Measurements from ENCODE around the gene LIN7C. TPM values are rescaled to one million over a fixed set of nuclear protein-coding genes. Genes with fewer than 3 reads are reported as not detected.
A peak's percentile ranks its signal among the peaks of the same experiment; 100 is the strongest.

LIN7C gene
- total and polyA plus RNA-seq, 5 donors: 7.6 to 25.2 (median 18.9) TPM

GRCh38 chr11:27512238-27512637, 5.7 kb upstream of the LIN7C start:
- DNase-seq (no peak), ATAC-seq (peak; percentile 52 to 58)
- Histone ChIP-seq H3K4me3 (ENCODE audit: low read length) (no peak overlapping the region), H3K9me3 (ENCODE audit: control insufficient read depth, low read length) (no peaks in the 10 kb centered on the region), H3K4me1 (ENCODE audit: control insufficient read depth, insufficient read depth, low read length) (no peaks in the 10 kb centered on the region), H3K27me3 (ENCODE audit: control insufficient read depth, insufficient read depth) (no peaks in the 10 kb centered on the region), H3K27ac (ENCODE audit: low read length) (no peak overlapping the region)
- intact Hi-C loops (cut with DNase I): no loop called here
- 81% methylated on average over 3 of the region's 3 CpGs for WGBS

- intact Hi-C loops (cut with DNase I): no loop called here
These were observed 3.3 kb upstream of the LIN7C start for GRCh38 chr11:27509908-27510307.

GRCh38 chr11:27507557-27508322, 1.2 kb upstream of the LIN7C start:
- H3K4me1 ChIP-seq (ENCODE audit: control insufficient read depth, insufficient read depth, low read length): no peaks in the 10 kb centered on the region
- intact Hi-C loops (cut with DNase I): no loop called here
- 96% methylated on average over 4 of the region's 4 CpGs for WGBS

More at GRCh38 chr11:27509908-27510307, 3.3 kb upstream of the LIN7C start:
- Histone ChIP-seq H3K27ac (ENCODE audit: low read length) (no peak overlapping the region), H3K27me3 (ENCODE audit: control insufficient read depth, insufficient read depth) (no peaks in the 10 kb centered on the region), H3K4me1 (ENCODE audit: control insufficient read depth, insufficient read depth, low read length) (no peaks in the 10 kb centered on the region), H3K9me3 (ENCODE audit: control insufficient read depth, low read length) (no peaks in the 10 kb centered on the region), H3K4me3 (ENCODE audit: low read length) (no peak overlapping the region)
- ATAC-seq: no peak
- DNase-seq: no peak
- WGBS: 80% methylated on average over 4 of the region's 4 CpGs

GRCh38 chr11:27505781-27506180, 788 bp downstream of the LIN7C start:
- ATAC-seq: no peak
- Histone ChIP-seq H3K4me3 (ENCODE audit: low read length) (peak overlapping the region; percentile 76), H3K4me1 (ENCODE audit: control insufficient read depth, insufficient read depth, low read length) (no peaks in the 10 kb centered on the region), H3K27ac (ENCODE audit: low read length) (no peak overlapping the region), H3K27me3 (ENCODE audit: control insufficient read depth, insufficient read depth) (no peaks in the 10 kb centered on the region), H3K9me3 (ENCODE audit: control insufficient read depth, low read length) (no peaks in the 10 kb centered on the region)
- intact Hi-C loops (cut with DNase I): no loop called here
- 3% methylated on average over 5 of the region's 5 CpGs for WGBS
- DNase-seq: no peak

More at GRCh38 chr11:27507557-27508322, 1.2 kb upstream of the LIN7C start:
- Histone ChIP-seq H3K27ac (ENCODE audit: low read length) (no peak overlapping the region), H3K9me3 (ENCODE audit: control insufficient read depth, low read length) (no peaks in the 10 kb centered on the region), H3K4me3 (ENCODE audit: low read length) (peak overlapping the region; percentile 76), H3K27me3 (ENCODE audit: control insufficient read depth, insufficient read depth) (no peaks in the 10 kb centered on the region)
- DNase-seq (no peak), ATAC-seq (no peak)

- Histone ChIP-seq H3K4me1 (ENCODE audit: control insufficient read depth, insufficient read depth, low read length) (no peaks in the 10 kb centered on the region), H3K27me3 (ENCODE audit: control insufficient read depth, insufficient read depth) (no peaks in the 10 kb centered on the region), H3K27ac (ENCODE audit: low read length) (no peak overlapping the region), H3K9me3 (ENCODE audit: control insufficient read depth, low read length) (no peaks in the 10 kb centered on the region), H3K4me3 (ENCODE audit: low read length) (no peak overlapping the region)
- DNase-seq (no peak), ATAC-seq (no peak)
- WGBS: 68% methylated on average over 2 of the region's 2 CpGs
- intact Hi-C loops (cut with DNase I): no loop called here
These were observed 2.4 kb downstream of the LIN7C start for GRCh38 chr11:27504205-27504604.

DNA sequence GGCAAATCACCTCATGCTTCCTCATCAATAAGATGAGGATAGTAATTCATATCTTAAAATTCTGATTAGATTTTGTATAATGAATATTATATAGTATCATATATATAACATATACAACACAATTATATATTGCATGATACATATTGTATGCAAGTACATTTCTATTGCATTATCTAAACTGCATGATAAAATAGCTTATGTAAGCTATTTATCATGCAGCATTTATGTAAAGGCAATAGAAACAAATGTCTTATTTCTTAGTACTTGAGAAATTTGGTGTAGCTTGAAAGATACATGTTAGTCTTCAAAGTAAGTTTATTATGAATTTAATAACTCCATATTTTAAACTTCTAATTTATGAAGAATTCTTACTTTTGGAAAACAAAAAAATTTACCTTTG, 5.5 kb downstream of the LIN7C start:
- Histone ChIP-seq H3K27me3 (ENCODE audit: control insufficient read depth, insufficient read depth) (no peaks in the 10 kb centered on the region), H3K4me3 (ENCODE audit: low read length) (no peak overlapping the region), H3K9me3 (ENCODE audit: control insufficient read depth, low read length) (no peaks in the 10 kb centered on the region), H3K27ac (ENCODE audit: low read length) (no peak overlapping the region), H3K4me1 (ENCODE audit: control insufficient read depth, insufficient read depth, low read length) (no peaks in the 10 kb centered on the region)
- DNase-seq: no peak
- ATAC-seq: no peak
- intact Hi-C loops (cut with DNase I): no loop called here

- DNase-seq (no peak), ATAC-seq (no peak)
- no peaks in the 10 kb centered on the region for H3K4me1 ChIP-seq (ENCODE audit: control insufficient read depth, insufficient read depth, low read length)
- no peak overlapping the region for H3K27ac ChIP-seq (ENCODE audit: low read length)
- no peaks in the 10 kb centered on the region for H3K9me3 ChIP-seq (ENCODE audit: control insufficient read depth, low read length)
- no peaks in the 10 kb centered on the region for H3K27me3 ChIP-seq (ENCODE audit: control insufficient read depth, insufficient read depth)
- 80% methylated on average over 1 of the region's 1 CpG for whole genome bisulfite sequencing
- H3K4me3 ChIP-seq (ENCODE audit: low read length): no peak overlapping the region
- intact Hi-C loops (cut with DNase I): no loop called here
These were observed 8.7 kb downstream of the LIN7C start for GRCh38 chr11:27497911-27498310.

- intact Hi-C loops (cut with DNase I): no loop called here
- Histone ChIP-seq H3K4me1 (ENCODE audit: control insufficient read depth, insufficient read depth, low read length) (no peaks in the 10 kb centered on the region), H3K4me3 (ENCODE audit: low read length) (no peak overlapping the region), H3K27ac (ENCODE audit: low read length) (no peak overlapping the region), H3K27me3 (ENCODE audit: control insufficient read depth, insufficient read depth) (no peaks in the 10 kb centered on the region), H3K9me3 (ENCODE audit: control insufficient read depth, low read length) (no peaks in the 10 kb centered on the region)
- ATAC-seq (peak; percentile 42 to 67), DNase-seq (no peak)
These were observed 9.2 kb downstream of the LIN7C start for GRCh38 chr11:27497284-27497866.

DNA sequence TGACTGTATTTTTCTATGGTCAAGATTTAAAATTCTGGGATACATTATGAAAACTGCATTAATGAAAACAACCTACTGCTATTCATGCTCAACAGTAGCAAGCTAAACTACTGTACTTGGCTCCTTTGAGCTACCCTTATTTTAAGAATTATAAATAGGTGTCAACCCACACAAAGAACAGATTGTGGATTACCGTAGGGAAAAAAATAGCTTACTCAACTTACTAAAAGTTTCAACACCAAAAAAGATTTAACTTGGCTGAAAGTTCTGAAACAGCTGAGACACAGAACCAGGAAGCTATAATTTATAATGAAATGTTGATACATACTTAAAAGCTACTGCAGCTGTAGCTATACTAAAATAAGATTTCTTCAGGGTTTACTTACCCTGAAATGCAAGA, 10.1 kb downstream of the LIN7C start:
- H3K9me3 ChIP-seq (ENCODE audit: control insufficient read depth, low read length): no peaks in the 10 kb centered on the region
- no peak overlapping the region for H3K27ac ChIP-seq (ENCODE audit: low read length)
- DNase-seq: no peak
- 36% methylated on average over 1 of the region's 1 CpG for WGBS
- H3K27me3 ChIP-seq (ENCODE audit: control insufficient read depth, insufficient read depth): no peaks in the 10 kb centered on the region
- H3K4me3 ChIP-seq (ENCODE audit: low read length): no peak overlapping the region
- intact Hi-C loops (cut with DNase I): no loop called here
- H3K4me1 ChIP-seq (ENCODE audit: control insufficient read depth, insufficient read depth, low read length): no peaks in the 10 kb centered on the region
- ATAC-seq: peak in 1 of 2 donors; percentile 68

DNA sequence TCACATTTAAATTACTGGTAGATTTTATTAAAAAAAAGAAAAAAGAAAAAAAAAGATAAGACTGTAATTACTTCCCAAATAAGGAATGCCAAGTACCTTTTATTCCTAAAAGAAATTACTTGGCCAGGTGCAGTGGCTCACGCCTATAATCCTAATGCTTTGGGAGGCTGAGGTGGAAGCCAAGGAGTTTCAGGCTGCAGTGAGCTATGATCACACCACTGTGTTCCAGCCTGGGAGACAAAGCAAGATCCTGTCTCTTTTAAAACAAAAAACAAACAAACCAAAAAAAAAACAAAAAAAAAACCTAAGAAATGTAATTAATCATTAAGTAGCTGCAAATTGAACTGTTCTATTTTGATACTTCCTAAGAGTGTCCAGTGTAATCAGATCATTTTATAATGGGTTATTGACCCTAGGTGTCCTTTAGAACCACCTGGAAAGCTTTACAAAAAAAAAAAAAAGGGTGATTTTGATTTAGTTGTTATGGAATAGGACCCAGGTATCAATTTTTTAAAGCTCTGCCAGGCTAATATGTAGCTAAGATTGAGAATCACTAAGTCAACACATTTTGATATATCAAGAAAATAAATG, 10.8 kb downstream of the LIN7C start:
- H3K9me3 ChIP-seq (ENCODE audit: control insufficient read depth, low read length): no peaks in the 10 kb centered on the region
- no peak overlapping the region for H3K4me3 ChIP-seq (ENCODE audit: low read length)
- intact Hi-C loops (cut with DNase I): no loop called here
- ATAC-seq (no peak), DNase-seq (no peak)
- no peaks in the 10 kb centered on the region for H3K4me1 ChIP-seq (ENCODE audit: control insufficient read depth, insufficient read depth, low read length)
- H3K27me3 ChIP-seq (ENCODE audit: control insufficient read depth, insufficient read depth): no peaks in the 10 kb centered on the region
- H3K27ac ChIP-seq (ENCODE audit: low read length): no peak overlapping the region
- 93% methylated on average over 1 of the region's 1 CpG for WGBS

DNA sequence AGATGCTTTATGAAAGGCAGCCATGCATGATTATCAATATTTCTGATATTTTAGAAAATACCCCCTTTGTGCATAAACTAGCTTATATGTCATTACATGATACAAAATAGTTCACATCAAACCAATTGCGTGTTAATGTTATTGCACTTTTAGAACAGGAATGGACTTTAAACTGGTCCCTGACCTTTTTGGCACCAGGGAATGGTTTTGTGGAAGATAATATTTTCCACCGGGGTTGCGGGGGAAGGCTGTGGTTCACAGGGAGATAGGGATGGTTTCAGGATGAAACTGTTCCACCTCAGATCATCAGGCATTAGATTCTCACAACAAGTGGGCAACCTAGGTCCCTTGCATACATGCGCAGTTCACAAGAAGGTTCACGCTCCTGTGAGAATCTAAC, 17.5 kb downstream of the LIN7C start:
- no peaks in the 10 kb centered on the region for H3K9me3 ChIP-seq (ENCODE audit: control insufficient read depth, low read length)
- no peak overlapping the region for H3K27ac ChIP-seq (ENCODE audit: low read length)
- 79% methylated on average over 5 of the region's 5 CpGs for WGBS
- no peak overlapping the region for H3K4me3 ChIP-seq (ENCODE audit: low read length)
- no peaks in the 10 kb centered on the region for H3K4me1 ChIP-seq (ENCODE audit: control insufficient read depth, insufficient read depth, low read length)
- no peak for ATAC-seq
- DNase-seq: no peak
- intact Hi-C loops (cut with DNase I): loop anchor here in 3 of 4 donors (5.0 kb wide), 1 partner anchor 307 kb away; no protein-coding TSS in a partner anchor
- H3K27me3 ChIP-seq (ENCODE audit: control insufficient read depth, insufficient read depth): no peaks in the 10 kb centered on the region
